ENCODE data around the gene OGA.

Gene OGA

DNA sequence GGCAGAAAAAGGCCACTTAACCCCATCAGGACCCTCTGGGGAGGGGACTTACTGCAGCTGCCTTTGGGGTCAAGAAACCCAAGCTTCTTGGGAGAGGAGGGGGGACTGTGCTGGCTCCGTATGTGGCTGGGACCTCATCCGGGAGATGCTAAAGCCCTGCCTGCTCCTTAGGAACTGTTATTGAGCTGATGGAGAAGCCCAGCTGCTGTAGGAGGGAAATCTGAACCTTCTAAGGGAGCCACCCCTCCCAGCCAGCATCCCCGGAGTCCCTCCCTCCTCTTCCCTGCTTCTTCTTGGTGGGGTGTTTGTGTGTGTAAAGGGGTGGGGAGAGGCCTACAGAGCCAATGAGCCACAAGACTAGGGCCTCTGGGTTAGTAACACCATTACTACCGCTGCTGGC lies 17.1 kb upstream of the OGA start:
- DNase-seq (ENCODE audit: low spot score) = no peak

DNA sequence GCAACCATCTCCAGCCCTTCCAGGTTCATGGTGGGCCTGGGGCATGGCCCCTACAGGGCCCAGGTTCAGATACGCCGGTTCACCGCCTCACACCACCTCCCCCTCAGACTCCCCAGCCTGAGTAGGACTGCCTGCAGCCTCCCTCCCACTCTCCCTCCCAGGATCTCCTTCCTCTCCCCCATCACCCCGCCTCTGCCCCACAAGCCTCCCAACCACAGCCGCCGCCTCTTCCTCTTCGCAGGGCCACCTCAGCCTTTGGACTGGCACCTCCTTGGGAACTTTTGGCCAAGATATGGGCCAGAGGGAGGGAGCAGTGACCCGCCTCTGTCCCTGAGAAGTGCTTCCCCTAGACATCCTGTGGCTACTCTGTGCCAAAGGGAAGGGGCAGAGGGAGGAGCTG lies 16.1 kb upstream of the OGA start:
- DNase-seq (ENCODE audit: low spot score) = no peak

- DNase-seq (ENCODE audit: low spot score) = no peak
Observed at GRCh38 chr10:101833466-101833865, 15.2 kb upstream of the OGA start.

- no peak for DNase-seq (ENCODE audit: low spot score)
Observed at GRCh38 chr10:101832325-101832771, 14.1 kb upstream of the OGA start.

DNA sequence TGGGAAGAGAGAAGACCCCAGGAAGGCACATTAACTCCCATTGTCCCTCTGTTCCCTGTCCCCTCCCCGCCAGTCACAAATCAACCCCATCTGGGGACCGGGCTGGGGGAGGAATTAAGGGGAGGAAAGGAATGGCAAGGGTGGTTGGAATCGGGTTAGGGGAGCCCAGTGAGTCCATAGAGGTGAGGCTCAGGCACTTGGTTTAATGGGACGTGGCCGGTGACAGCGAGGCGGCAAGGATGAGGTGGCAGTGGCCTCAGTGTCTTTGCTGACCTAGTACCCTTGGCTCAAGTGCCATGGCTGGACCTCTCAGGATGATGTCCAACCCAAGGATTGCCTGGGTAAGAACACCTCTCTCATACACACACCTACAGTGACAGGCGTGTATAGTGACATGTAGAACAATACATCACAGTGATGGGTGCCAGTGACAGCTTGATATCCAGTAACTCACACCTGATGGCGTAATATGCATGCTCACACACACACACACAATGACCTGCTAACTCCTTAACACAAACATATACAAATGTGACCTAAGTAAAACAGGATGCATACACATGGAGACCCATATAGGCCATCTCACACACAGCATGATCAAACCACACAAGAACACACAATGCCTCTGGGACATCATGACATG lies 13.0 kb upstream of the OGA start:
- DNase-seq (ENCODE audit: low spot score) = no peak

DNA sequence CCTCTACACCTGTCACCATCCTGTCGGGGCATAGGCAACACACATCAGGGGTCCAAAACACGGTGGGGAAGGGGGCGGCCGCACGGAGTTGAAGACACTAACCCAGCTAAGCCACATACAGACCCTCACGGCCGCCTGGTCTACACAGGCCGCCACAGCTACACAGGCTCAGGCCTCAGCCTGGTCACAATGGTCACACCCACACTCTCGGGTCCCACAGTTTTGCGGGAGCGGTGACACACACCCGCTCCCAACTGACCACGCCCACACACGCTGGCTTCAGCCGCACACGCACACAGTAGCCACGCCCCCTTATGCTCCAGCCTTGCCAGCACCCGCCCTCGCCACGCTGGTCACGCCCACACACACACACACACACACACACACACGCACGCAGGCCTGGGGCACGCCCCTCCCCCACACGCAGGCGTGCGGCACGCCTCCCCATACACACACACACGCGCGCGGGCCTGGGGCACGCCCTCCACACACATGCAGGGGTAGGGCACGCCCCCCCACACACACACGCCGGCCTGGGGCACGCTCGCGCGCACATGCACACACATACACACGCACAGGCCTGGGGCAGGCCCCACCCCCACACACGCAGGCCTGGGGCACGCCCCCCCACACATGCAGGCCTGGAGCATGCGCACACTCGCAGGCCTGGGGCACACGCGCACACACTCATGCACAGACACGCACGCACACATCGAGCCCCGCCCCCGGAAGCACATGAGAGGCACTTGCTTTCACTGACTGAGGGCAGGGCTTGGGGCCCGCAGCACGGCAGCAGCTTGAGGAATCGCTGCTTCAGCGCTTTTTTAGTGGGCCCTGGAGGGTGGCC lies 12.3 kb upstream of the OGA start:
- DNase-seq (ENCODE audit: low spot score) = peak; percentile 56

GRCh38 chr10:101829561-101830315 lies 11.5 kb upstream of the OGA start:
- DNase-seq (ENCODE audit: low spot score) = no peak

GRCh38 chr10:101828766-101829551 lies 10.7 kb upstream of the OGA start:
- DNase-seq (ENCODE audit: low spot score) = no peak

DNA sequence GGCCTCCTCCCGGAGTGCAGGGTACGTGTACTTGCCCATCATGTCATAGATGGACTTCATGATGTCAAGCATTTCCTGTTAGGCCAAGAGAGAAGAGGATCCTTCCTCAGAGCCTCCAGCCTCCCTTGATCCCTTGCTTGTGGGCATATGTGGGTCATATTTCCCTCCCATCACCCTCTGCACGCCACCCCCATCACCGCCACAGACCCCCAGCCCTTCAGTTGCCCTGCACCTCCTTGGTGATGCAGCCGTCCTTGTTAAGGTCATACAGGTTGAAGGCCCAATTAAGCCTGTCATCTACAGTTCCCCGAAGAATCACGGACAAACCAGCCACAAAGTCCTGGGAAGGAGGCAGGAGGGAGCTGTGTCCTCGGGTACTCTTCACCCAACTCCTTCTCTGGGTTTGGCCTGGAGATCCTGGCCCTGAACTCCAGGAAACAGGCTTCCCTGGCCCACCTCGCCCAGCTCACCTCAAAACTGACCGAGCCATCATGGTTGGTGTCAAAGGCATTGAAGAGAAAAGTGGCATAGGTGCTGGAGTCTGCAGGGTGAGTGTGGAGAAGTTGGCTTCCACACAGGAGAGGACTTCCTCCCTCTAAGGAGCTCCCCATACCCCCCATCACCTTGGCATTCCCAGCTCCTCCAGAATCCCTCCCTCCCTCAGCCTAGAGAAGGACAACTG lies 9.8 kb upstream of the OGA start:
- DNase-seq (ENCODE audit: low spot score) = no peak

DNA sequence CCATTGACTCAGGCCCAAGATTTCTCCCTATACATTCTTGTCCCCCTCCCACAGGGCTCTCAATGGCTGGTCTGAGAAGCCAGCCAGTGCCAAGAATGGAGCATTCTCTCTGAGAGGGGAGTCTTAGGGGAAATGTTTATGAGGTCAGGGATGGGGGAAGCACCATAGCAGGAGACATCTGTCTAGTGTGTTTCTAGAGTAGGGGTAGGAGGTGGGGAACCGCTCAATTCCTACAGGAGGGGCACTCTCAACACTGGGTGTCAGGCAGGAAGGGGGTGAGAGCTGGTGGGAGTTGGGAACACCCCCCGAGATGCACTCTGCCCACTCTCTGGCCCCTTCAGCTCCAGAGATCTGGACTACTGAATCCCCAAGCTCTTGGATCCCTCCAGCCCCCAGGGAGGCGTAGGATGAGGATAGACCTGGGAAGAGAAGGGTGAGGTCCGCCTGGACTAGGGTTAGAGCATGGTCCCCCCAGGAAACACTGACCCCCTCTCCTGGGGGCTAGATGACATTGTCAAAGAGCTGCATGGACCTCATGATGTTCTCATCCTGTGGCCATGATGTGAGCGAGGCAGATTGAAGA lies 8.7 kb upstream of the OGA start:
- no peak for DNase-seq (ENCODE audit: low spot score)

DNA sequence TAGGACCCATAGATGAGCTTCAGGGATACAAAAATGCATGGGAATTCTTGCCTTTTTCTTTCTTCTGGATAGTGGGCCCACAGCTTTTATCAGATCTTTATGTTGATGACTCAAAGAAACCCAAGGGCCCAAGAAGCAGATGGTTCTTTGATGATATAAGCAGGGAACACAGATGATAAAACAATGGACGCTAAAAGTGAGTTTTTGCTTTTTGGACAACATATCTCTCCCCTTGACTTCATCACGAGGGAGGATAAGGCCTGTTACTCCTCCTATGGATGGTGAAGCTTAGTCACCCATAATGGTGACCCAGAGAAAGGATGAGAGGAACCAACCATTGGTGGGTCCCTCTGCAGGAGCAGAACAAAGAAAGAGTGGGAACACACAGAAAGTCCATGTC lies 6.5 kb upstream of the OGA start:
- DNase-seq (ENCODE audit: low spot score) = no peak

DNA sequence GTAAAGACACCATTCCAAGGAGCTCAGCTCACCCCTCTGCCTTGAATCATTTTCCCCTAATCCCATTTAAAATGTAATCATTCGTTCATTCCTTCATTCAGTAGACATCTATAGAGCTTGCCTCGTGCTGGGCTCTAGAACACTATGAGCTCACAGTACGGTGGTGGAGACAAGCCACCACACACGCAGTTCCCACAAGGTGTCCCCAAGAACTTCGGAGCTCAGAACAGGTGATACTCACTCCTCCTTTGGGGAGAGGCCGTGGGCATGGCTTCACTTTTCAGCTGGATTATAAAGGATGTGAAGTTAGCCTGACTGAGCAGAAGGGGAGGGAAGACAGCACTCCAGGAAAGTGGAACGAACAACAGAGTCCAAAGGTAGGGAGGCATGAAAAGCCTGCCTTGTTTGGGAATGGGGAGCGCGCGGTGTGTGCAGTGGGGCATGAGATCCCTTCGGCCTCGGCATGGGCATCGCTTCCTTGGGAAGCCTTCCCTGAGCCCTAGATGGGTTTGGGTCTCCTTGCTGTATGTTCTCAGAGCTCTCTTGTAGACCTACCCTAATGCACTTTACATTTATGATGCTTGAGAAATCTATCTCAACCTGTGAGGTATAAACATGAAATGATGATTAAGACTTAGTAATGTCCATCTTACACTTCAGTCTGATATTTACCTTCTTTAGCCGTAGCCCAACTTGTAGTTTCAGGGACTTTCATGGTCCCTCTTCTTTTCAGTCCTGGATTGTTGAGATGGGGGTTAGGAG lies 809 bp upstream of the OGA start:
- DNase-seq (ENCODE audit: low spot score) = no peak

- peak; percentile 63 for DNase-seq (ENCODE audit: low spot score)
Observed at GRCh38 chr10:101817337-101818118, 716 bp downstream of the OGA start.

- DNase-seq (ENCODE audit: low spot score) = no peak
Observed at GRCh38 chr10:101816913-101817336, 1.3 kb downstream of the OGA start.

- no peak for DNase-seq (ENCODE audit: low spot score)
Observed at GRCh38 chr10:101816376-101816775, 1.9 kb downstream of the OGA start.

DNA sequence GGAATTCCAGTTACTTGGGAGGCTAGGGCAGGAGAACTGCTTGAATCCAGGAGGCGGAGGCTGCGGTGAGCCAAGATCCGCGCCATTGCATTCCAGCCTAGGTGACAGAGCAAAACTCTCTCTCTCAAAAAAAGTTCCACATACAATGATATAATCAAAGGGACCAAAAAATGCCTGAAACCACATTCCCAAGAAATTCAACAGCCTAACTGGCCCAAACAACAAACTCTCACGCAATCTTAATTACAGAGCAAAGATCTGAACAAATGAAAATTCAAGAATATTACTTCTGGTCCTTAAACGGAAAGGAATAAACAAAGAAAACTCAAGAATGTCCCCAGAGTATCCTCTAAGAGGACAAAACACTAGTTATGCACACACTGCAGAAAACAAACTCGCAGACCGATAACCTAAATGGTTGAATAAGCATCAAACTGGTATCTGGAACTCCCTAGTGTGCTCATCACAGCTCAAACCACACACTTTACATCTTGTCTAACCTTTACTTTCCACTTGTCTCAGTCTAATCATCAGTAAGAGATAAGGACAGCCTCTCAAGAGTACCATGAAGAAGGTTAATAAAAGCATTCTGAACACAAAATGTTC lies 3.7 kb downstream of the OGA start:
- DNase-seq (ENCODE audit: low spot score) = no peak

- DNase-seq (ENCODE audit: low spot score) = no peak
Observed at GRCh38 chr10:101812606-101813005, 5.6 kb downstream of the OGA start.

GRCh38 chr10:101807158-101807557 lies 11.1 kb downstream of the OGA start:
- no peak for DNase-seq (ENCODE audit: low spot score)

GRCh38 chr10:101803511-101803910 lies 14.7 kb downstream of the OGA start:
- no peak for DNase-seq (ENCODE audit: low spot score)

Data from putamen (tissue), 1 donor.